ENCODE results near the gene SRSF9. TPM values are rescaled to one million over a fixed set of nuclear protein-coding genes. Genes with fewer than 3 reads are reported as not detected.

The SRSF9 gene
- total RNA-seq, 1 experiment from 2014 or later = 267 TPM

- no peak for DNase-seq (ENCODE audit: low read depth)
Measured at GRCh38 chr12:120413901-120414695, 55.5 kb downstream of the SRSF9 start.

DNA sequence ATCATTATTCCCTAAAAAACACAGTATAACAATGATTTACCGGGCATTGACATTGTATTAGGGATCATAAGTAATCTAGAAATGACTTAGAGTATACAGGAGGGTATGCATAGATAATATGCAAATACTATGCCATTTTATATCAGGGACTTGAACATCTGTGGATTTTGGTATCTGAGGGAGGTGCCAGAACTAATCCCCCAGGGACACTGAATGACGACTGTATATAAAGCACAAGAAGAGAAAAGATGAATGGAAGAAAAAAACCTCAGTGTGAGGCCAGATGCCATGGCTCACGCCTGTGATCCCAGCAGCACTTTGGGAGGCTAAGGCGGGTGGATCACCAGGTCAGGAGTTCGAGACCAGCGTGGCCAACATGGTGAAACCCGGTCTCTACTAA is 57.1 kb downstream of the SRSF9 start:
- no peak for DNase-seq (ENCODE audit: low read depth)

Other genes starting within 250 kb of the SRSF9 start
- gene PXN, start 204.0 kb downstream of the SRSF9 start, total RNA-seq (2014; rRNA removed; shearing (Covaris generic)) = 57.8 and 61.8 TPM in 2 replicates
- gene RNU4-2, start 177.8 kb downstream of the SRSF9 start, total RNA-seq (2014; rRNA removed; shearing (Covaris generic)) = under 0.01 TPM in 2 replicates
- gene RNU4-1, start 176.5 kb downstream of the SRSF9 start, total RNA-seq (2014; rRNA removed; shearing (Covaris generic)) = under 0.01 TPM in 2 replicates
- 1.8 and 5.6 TPM in 2 replicates for gene SIRT4, start 167.4 kb downstream of the SRSF9 start, total RNA-seq (2014; rRNA removed; shearing (Covaris generic))
- not detected in 2 replicates for gene PLA2G1B, start 142.0 kb downstream of the SRSF9 start, total RNA-seq (2014; rRNA removed; shearing (Covaris generic))
- gene MSI1, start 100.6 kb downstream of the SRSF9 start, total RNA-seq (2014; rRNA removed; shearing (Covaris generic)) = 0.33 and 3.1 TPM in 2 replicates
- gene COX6A1, start 31.6 kb downstream of the SRSF9 start, total RNA-seq (2014; rRNA removed; shearing (Covaris generic)) = 944 and 961 TPM in 2 replicates
- 34.3 and 50.1 TPM in 2 replicates for gene TRIAP1, start 23.4 kb downstream of the SRSF9 start, total RNA-seq (2014; rRNA removed; shearing (Covaris generic))
- gene GATC, start 23.3 kb downstream of the SRSF9 start, total RNA-seq (2014; rRNA removed; shearing (Covaris generic)) = 30.8 and 35.4 TPM in 2 replicates
- 483 and 582 TPM in 2 replicates for gene DYNLL1, start 26.4 kb upstream of the SRSF9 start, total RNA-seq (2014; rRNA removed; shearing (Covaris generic))
- 55.1 and 67.4 TPM in 2 replicates for gene COQ5, start 59.4 kb upstream of the SRSF9 start, total RNA-seq (2014; rRNA removed; shearing (Covaris generic))
- 74.5 and 92.7 TPM in 2 replicates for gene RNF10, start 64.6 kb upstream of the SRSF9 start, total RNA-seq (2014; rRNA removed; shearing (Covaris generic))
- 96.2 and 96.8 TPM in 2 replicates for gene POP5, start 111.7 kb upstream of the SRSF9 start, total RNA-seq (2014; rRNA removed; shearing (Covaris generic))
- 0.17 TPM in 1 of 2 replicates, not detected in the other for gene CABP1, start 170.9 kb upstream of the SRSF9 start, total RNA-seq (2014; rRNA removed; shearing (Covaris generic))
- 93.7 and 108 TPM in 2 replicates for gene MLEC, start 217.4 kb upstream of the SRSF9 start, total RNA-seq (2014; rRNA removed; shearing (Covaris generic))
- 11.2 and 15.0 TPM in 2 replicates for gene UNC119B, start 240.7 kb upstream of the SRSF9 start, total RNA-seq (2014; rRNA removed; shearing (Covaris generic))

All from Daoy (cell line).